Kasumi-1 (cell line): ENCODE results near the gene NUDT13.
A peak's percentile ranks its signal among the peaks of the same experiment; 100 is the strongest.

Experiments
- DNase-seq, 2 experiments: peaks; one replicate each; lab custom pipeline; 2025; lab: John Stamatoyannopoulos, UW

Gene NUDT13

DNA sequence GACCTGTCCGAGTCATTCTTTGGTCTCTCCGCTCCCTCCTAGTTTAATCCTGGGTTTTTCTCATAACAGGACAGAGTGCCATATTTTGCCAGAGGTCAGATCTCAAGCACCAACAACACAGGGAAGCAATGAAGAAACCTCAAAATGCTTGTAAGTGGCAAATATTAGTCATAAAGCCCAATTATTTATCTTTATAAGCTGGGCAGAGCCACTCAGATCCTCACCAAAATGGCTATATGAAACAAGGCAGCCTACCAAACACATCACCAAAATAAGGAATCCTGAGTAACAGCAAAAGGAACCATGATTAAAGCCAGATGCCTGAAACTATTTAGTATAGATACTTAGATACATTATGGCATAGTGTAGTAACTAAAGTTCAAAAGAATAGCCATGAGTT lies 52.8 kb downstream of the NUDT13 start:
- DNase-seq = no peak

DNA sequence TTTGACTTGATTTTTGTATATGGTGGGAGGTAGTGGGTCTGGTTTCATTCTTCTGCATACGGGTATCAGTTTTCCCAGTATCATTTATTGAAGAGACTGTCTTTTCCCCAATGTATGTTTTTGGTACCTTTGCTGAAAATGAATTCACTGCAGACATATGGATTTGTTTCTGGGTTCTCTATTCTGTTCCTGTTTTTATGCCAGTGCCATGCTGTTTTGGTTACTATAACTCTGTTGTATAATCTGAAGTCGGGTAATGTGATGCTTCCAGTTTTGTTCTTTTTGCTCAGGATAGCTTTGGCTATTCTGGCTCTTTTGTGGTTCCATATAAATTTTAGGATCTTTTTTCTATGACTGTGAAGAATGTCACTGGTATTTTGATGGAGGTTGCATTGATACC lies 56.7 kb downstream of the NUDT13 start:
- DNase-seq = no peak

DNA sequence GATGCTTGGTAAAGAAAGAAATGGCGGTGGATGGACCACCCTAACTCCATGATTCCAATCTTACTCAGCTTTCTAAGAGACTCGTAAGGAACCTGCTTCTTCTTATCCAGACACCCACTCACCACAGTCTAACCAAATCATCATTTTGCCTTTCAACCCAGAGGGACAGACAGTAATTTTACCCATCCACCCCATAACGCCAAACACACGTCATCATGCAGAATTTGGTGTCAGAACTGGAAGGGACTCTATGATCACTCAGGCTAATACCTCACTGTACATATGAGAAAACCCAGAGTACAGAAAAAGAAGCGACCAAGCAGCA lies 57.2 kb downstream of the NUDT13 start:
- DNase-seq = no peak

DNA sequence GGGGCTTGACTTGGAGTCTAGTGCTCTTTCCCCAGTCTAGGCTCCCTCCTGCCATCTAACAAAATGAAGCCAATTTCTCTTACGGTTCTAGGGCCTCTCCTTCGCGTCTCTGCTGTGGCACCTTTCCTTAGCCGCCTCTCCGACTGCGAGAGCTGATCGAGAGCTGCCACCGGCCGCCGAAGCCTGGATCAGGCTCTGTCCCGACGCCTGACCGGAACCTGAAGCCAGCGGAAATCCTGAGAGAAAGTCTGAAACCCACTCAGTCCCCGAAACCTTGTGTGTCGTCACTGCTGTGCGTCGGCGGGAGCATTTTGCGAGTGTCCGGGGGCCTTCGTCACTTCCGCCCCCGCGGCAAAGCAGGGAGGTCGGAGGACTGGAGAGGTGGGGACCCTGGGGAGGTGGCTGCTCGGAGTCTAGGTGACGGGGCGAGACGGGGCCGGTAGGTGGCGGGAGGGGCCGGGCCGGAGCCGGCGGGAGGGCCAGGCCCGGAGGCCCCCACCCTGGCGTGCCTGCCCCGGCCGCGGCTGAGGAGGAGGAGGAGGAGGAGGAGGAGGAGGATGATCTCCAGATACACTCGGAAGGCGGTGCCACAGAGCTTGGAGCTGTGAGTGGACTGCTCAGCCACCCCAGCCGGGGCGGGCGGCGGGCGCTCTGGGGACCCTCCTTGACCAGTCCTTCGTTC lies 57.7 kb downstream of the NUDT13 start, which contains the start of the genes ECD and FAM149B1:
ECD (minus strand) TSS at position 226 of the 682 bp plus-strand sequence. CDS start 4,071 bp downstream, outside the sequence.
FAM149B1 (plus strand) TSS at position 337 of the 682 bp plus-strand sequence; CDS start at position 558, 221 bp downstream.
- DNase-seq = peak; percentile 95 to 97

DNA sequence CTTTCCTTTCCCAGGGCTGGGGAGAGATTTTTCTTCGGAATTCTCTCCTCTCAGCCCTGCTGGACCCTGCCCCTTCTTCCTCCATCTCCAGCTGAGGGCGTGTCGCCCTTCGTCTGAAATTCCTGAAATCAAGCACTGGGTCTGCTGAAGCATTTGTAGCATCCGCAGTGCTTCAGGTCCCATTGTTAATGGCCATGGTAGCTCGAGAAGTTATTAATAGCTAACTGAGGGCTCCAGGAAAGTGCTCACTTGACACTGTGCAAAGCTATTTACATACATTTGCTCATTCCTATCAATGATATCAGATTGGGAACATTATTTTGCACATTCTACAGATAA lies 58.2 kb downstream of the NUDT13 start:
- peak; percentile 46 to 65 for DNase-seq

DNA sequence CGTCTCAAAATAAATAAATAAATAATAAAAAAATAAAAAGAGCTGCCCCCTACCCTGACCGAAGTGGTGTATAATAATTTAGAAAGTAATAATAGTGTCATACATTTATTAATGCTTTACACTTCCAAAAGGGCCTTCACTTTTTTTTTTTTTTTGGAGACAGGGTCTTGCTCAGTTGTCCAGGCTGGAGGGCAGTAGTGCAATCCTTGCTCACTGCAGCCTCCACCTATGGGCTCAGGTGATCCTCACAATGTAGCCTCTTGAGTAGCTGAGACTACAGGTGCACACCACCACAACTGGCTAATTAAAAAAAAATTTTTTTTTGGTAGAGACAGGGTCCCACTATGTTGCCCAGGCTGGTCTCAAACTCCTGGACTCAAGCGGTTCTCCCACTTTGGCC lies 59.1 kb downstream of the NUDT13 start:
- DNase-seq = no peak

DNA sequence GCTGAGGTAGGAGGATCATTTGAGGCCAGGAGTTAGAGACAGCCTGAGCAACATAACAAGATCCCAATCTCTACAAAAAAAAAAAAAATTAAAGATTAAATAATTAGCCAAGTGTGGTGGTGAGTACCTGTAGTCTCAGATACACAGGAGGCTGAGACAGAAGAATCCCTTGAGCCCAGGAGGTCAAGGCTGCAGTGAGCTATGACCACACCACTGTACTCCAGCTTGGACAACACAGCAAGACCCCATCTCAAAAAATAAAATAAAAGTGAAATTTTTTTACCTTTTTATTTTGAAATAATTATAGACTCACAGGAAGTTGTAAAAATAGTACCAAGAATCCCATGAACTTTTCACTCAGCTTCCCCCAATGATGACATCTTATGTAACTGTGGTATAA lies 62.6 kb downstream of the NUDT13 start:
- no peak for DNase-seq

DNA sequence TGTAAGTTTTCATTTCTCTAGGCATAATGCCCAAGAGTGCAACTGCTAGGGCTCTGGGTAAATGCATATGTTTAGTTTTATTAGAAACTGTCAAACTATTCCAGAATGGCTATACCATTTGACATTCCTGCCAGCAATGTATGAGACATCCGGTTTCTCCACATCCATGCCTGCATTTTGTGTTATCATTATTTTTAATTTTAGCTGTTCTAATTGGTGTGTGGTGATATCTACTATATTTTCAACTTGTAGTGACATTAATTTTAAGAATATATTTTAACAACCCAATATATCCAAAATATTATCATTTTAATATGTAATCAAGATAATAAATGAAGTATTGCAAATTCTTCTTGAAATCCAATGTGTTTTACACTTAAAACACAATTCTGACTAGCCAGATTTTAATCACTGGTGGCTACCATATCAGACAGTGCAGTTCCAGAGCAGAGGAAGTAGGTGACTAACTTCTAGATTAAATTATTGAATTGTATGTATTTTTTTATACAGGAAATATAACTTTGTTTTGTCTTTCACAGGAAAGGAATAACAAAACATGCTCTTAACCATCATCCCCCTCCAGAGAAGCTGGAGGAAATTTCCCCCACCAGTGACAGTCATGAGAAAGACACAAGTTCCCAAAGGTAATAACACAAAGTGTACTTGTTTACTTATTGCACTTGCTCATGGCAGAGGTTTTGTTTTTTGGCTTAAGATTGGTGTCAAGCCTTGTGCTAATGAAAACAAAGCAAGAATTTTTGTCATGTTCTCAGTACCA lies 64.1 kb downstream of the NUDT13 start:
- no peak for DNase-seq
